Measurements from ENCODE around the gene EEPD1.

EEPD1 gene

GRCh38 chr7:36299223-36299774 is 146.2 kb downstream of the EEPD1 start:
- no peak for DNase-seq (ENCODE audit: low read depth in 1 of 2, low spot score in 1 of 2)

- DNase-seq (ENCODE audit: low read depth in 1 of 2, low spot score in 1 of 2), result no peak
Observed at GRCh38 chr7:36299823-36300341, 146.8 kb downstream of the EEPD1 start.

GRCh38 chr7:36300696-36301350 is 147.8 kb downstream of the EEPD1 start:
- no peak for DNase-seq (ENCODE audit: low read depth in 1 of 2, low spot score in 1 of 2)

GRCh38 chr7:36301914-36302771 is 149.1 kb downstream of the EEPD1 start:
- DNase-seq (ENCODE audit: low read depth in 1 of 2, low spot score in 1 of 2), result no peak

GRCh38 chr7:36303202-36304098 is 150.4 kb downstream of the EEPD1 start:
- no peak for DNase-seq (ENCODE audit: low read depth in 1 of 2, low spot score in 1 of 2)

GRCh38 chr7:36304099-36304425 is 151.0 kb downstream of the EEPD1 start:
- DNase-seq (ENCODE audit: low read depth in 1 of 2, low spot score in 1 of 2), result no peak

GRCh38 chr7:36305226-36305625 is 152.2 kb downstream of the EEPD1 start:
- no peak for DNase-seq (ENCODE audit: low read depth in 1 of 2, low spot score in 1 of 2)

- no peak for DNase-seq (ENCODE audit: low read depth in 1 of 2, low spot score in 1 of 2)
Observed at GRCh38 chr7:36305648-36306047, 152.6 kb downstream of the EEPD1 start.

GRCh38 chr7:36306222-36306621 is 153.2 kb downstream of the EEPD1 start:
- no peak for DNase-seq (ENCODE audit: low read depth in 1 of 2, low spot score in 1 of 2)

- no peak for DNase-seq (ENCODE audit: low read depth in 1 of 2, low spot score in 1 of 2)
Observed at GRCh38 chr7:36306722-36307121, 153.7 kb downstream of the EEPD1 start.

GRCh38 chr7:36308031-36308430 is 155.0 kb downstream of the EEPD1 start:
- DNase-seq (ENCODE audit: low read depth in 1 of 2, low spot score in 1 of 2), result no peak

GRCh38 chr7:36309301-36309700 is 156.2 kb downstream of the EEPD1 start:
- no peak for DNase-seq (ENCODE audit: low read depth in 1 of 2, low spot score in 1 of 2)

- no peak for DNase-seq (ENCODE audit: low read depth in 1 of 2, low spot score in 1 of 2)
Observed at GRCh38 chr7:36309716-36310115, 156.7 kb downstream of the EEPD1 start.

GRCh38 chr7:36310897-36311296 is 157.8 kb downstream of the EEPD1 start:
- DNase-seq (ENCODE audit: low read depth in 1 of 2, low spot score in 1 of 2), result no peak

GRCh38 chr7:36311539-36311938 is 158.5 kb downstream of the EEPD1 start:
- no peak for DNase-seq (ENCODE audit: low read depth in 1 of 2, low spot score in 1 of 2)

GRCh38 chr7:36312064-36312914 is 159.2 kb downstream of the EEPD1 start:
- no peak for DNase-seq (ENCODE audit: low read depth in 1 of 2, low spot score in 1 of 2)

- DNase-seq (ENCODE audit: low read depth in 1 of 2, low spot score in 1 of 2), result no peak
Observed at GRCh38 chr7:36312915-36313334, 159.9 kb downstream of the EEPD1 start.

- no peak for DNase-seq (ENCODE audit: low read depth in 1 of 2, low spot score in 1 of 2)
Observed at GRCh38 chr7:36313607-36314006, 160.6 kb downstream of the EEPD1 start.

- no peak for DNase-seq (ENCODE audit: low read depth in 1 of 2, low spot score in 1 of 2)
Observed at GRCh38 chr7:36314491-36314890, 161.4 kb downstream of the EEPD1 start.

GRCh38 chr7:36315309-36315944 is 162.4 kb downstream of the EEPD1 start:
- DNase-seq (ENCODE audit: low read depth in 1 of 2, low spot score in 1 of 2), result no peak
